GM21717 (cell line): Measurements from ENCODE around the gene KLHL12.
A peak's percentile ranks its signal among the peaks of the same experiment; 100 is the strongest.

ENCODE experiments used
- ATAC-seq: cut with Tn5 transposase; IDR thresholded peaks from one replicate; pipeline ENCODE4 v1.9.1; 2021; ENCODE audit warnings: mild to moderate bottlenecking, moderate library complexity; ENCODE audit not compliant: unreplicated experiment

KLHL12 gene

GRCh38 chr1:202888531-202889360 lies 38.3 kb downstream of the KLHL12 start, which contains the start of gene RABIF:
Gene RABIF (minus strand): TSS chr1:202889149. CDS start chr1:202889098, 51 bp downstream.
- ATAC-seq = peak; percentile 82

GRCh38 chr1:202888221-202888530 lies 38.9 kb downstream of the KLHL12 start:
- no peak for ATAC-seq

- no peak for ATAC-seq
These were observed 46.0 kb downstream of the KLHL12 start for GRCh38 chr1:202880961-202881460.

GRCh38 chr1:202880062-202880461 lies 47.0 kb downstream of the KLHL12 start:
- ATAC-seq = no peak

GRCh38 chr1:202879128-202879527 lies 47.9 kb downstream of the KLHL12 start:
- no peak for ATAC-seq

- ATAC-seq = no peak
These were observed 54.0 kb downstream of the KLHL12 start for GRCh38 chr1:202873026-202873425.

GRCh38 chr1:202871367-202871766 lies 55.7 kb downstream of the KLHL12 start:
- ATAC-seq = no peak

GRCh38 chr1:202862679-202863560 lies 64.1 kb downstream of the KLHL12 start:
- ATAC-seq = no peak

GRCh38 chr1:202861420-202862132 lies 65.5 kb downstream of the KLHL12 start:
- ATAC-seq = no peak

GRCh38 chr1:202860744-202861419 lies 66.2 kb downstream of the KLHL12 start:
- ATAC-seq = no peak

- no peak for ATAC-seq
These were observed 68.1 kb downstream of the KLHL12 start for GRCh38 chr1:202858789-202859414.

GRCh38 chr1:202858331-202858730 lies 68.7 kb downstream of the KLHL12 start:
- no peak for ATAC-seq

- ATAC-seq = no peak
These were observed 69.9 kb downstream of the KLHL12 start for GRCh38 chr1:202857136-202857610.

- ATAC-seq = no peak
These were observed 71.0 kb downstream of the KLHL12 start for GRCh38 chr1:202856014-202856413.

- no peak for ATAC-seq
These were observed 72.2 kb downstream of the KLHL12 start for GRCh38 chr1:202854787-202855186.

GRCh38 chr1:202852163-202852904 lies 74.7 kb downstream of the KLHL12 start:
- ATAC-seq = no peak

- no peak for ATAC-seq
These were observed 76.3 kb downstream of the KLHL12 start for GRCh38 chr1:202850593-202851362.

- ATAC-seq = peak; percentile 70
These were observed 78.9 kb downstream of the KLHL12 start for GRCh38 chr1:202848191-202848542.

- no peak for ATAC-seq
These were observed 82.1 kb downstream of the KLHL12 start for GRCh38 chr1:202844935-202845334.
